ENCODE data around the gene GNAS.

Gene GNAS

DNA sequence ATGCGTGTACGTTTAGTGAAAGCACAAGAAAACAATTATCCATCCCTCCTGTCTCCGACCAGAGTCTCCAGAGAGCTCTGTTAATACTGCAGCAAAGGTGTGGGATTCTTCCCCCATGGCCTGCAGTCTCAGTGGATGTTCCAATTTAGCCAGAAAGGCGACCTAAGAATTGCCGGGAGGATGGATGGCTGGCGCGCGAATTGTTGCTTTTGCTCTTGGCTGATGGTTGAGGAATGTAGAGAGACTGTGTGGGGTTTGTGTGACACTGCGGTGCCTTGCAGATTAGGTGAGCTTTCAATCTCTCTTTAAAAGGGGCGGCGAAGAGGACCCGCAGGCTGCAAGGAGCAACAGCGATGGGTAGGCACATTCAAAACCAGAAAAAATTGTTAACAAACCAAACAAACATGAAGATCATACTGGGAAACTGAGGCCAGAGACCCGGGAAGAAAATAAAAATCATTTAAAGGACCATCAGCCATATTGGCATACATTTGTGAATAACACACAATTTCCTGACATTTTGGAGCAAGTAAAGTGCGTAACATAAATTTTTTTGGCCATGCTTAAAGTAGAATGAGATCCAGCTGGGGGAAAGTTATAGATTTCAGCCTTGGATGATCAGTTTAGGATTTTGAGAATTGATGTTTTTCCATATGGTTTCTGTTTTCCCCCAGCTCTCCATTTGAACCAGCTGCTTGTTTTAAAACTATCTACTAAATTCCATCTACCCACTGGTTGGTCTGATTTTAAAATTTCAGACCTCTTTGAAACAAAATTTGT, 46.3 kb downstream of the GNAS start:
- TF ChIP-seq, protein P1, sequence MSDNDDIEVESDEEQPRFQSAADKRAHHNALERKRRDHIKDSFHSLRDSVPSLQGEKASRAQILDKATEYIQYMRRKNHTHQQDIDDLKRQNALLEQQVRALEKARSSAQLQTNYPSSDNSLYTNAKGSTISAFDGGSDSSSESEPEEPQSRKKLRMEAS (IDR thresholded peaks at IDR 0.05; ENCODE audit: low read depth, low read length) = no peak
- no peak for TF ChIP-seq MYC (IDR thresholded peaks at IDR 0.05; ENCODE audit: low read depth, low read length)
- TF ChIP-seq POLR2A (IDR thresholded peaks at IDR 0.05; ENCODE audit: extremely low read depth, insufficient read length) = no peak
- TF ChIP-seq, protein P2, sequence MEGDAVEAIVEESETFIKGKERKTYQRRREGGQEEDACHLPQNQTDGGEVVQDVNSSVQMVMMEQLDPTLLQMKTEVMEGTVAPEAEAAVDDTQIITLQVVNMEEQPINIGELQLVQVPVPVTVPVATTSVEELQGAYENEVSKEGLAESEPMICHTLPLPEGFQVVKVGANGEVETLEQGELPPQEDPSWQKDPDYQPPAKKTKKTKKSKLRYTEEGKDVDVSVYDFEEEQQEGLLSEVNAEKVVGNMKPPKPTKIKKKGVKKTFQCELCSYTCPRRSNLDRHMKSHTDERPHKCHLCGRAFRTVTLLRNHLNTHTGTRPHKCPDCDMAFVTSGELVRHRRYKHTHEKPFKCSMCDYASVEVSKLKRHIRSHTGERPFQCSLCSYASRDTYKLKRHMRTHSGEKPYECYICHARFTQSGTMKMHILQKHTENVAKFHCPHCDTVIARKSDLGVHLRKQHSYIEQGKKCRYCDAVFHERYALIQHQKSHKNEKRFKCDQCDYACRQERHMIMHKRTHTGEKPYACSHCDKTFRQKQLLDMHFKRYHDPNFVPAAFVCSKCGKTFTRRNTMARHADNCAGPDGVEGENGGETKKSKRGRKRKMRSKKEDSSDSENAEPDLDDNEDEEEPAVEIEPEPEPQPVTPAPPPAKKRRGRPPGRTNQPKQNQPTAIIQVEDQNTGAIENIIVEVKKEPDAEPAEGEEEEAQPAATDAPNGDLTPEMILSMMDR (IDR thresholded peaks at IDR 0.05; ENCODE audit: low read depth, low read length) = no peak
- H3K4me3 ChIP-seq (ENCODE audit: low read depth, low read length) = no peak overlapping the region
- no peak for DNase-seq (ENCODE audit: low read depth)

DNA sequence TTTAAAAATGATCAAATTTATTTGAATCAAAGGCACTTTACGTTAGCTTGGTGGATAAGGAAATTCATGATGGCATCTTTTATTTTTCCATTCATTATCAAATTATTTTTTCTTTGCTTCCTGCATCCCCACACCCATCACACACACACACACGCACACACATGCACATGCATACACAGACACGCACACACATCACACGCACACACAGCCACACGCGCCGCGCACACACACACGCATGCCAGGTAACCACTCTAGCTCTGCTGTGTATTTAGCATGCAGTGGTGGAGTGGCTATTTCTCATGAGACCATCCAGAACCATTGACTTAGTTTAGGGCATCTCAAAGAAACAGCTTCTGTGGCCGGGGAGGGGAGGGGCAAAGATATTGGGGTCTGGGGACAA, 47.0 kb downstream of the GNAS start:
- H3K4me3 ChIP-seq (ENCODE audit: low read depth, low read length) = no peak overlapping the region
- TF ChIP-seq, protein P1 (IDR thresholded peaks at IDR 0.05; ENCODE audit: low read depth, low read length) = no peak
- TF ChIP-seq POLR2A (IDR thresholded peaks at IDR 0.05; ENCODE audit: extremely low read depth, insufficient read length) (no peak), MYC (IDR thresholded peaks at IDR 0.05; ENCODE audit: low read depth, low read length) (no peak)
- TF ChIP-seq, protein P2 (IDR thresholded peaks at IDR 0.05; ENCODE audit: low read depth, low read length) = no peak

DNA sequence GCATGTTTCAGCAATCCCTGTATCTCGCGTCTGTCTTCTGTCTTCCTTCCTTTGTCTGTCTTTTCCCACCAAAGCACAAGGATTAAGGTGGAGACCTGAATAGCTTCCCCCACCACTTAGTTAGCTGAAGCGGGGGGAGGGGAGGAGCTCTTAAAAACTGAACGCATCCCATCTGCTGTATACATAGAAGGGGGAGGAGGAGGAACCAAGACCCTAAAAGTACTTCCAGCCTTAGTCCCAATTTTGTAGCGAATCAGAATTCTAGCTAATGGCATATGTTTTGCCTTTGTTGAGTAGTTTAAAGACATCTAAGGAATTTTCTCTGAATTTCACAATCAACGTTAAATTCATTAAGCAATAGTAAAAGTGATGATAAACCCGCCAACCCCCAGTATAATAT, 47.9 kb downstream of the GNAS start:
- TF ChIP-seq, protein P1 (IDR thresholded peaks at IDR 0.05; ENCODE audit: low read depth, low read length) = no peak
- TF ChIP-seq, protein P2 (IDR thresholded peaks at IDR 0.05; ENCODE audit: low read depth, low read length) = no peak
- no peak for TF ChIP-seq POLR2A (IDR thresholded peaks at IDR 0.05; ENCODE audit: extremely low read depth, insufficient read length)
- TF ChIP-seq MYC (IDR thresholded peaks at IDR 0.05; ENCODE audit: low read depth, low read length) = no peak
- no peak for DNase-seq (ENCODE audit: low read depth)
- no peak overlapping the region for H3K4me3 ChIP-seq (ENCODE audit: low read depth, low read length)

More for the DNA sequence above, 47.0 kb downstream of the GNAS start:
- no peak for DNase-seq (ENCODE audit: low read depth)

DNA sequence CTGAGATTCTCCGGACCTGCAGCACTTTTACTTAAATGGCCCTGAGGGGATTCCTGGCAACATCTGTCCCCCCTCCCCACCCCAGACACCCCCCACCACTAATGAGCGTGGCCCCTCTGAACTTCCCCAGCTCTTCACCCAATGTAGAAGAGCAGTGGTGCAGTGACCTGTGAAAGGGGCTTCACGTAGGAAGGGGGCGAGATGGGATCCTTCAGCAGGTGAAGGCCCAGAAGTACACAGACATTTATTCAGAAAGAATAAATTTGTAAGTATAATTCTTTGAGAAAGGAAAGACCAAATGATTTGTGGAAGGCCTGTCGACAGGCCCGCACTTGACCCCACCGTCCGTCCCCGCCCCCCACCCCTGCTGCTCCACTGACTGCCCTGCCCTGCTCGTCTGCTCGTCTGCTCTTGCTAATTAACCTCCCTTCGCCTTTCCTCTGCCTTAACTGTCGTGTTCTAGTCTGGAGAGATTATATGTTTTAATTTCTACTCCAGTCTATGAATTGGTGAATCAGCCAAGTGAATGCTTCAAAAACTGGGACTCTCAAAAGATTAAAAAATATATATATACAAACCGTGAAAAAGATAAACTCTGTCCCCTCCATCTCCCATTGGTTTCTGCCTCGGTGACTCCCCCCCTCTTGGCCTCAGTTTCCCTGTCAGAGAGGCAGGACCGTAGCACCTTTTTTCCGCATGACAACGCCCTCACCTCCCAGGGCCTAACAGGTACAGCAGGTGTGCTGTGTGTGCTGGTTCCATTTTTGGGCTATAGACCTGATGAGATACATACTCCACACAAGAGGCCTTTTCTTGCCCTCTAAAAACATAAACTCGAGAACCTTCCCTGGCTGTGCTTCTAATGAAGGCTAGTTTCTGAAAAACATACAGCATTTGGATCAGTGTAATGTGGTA, 49.2 kb downstream of the GNAS start:
- no peak overlapping the region for H3K4me3 ChIP-seq (ENCODE audit: low read depth, low read length)
- DNase-seq (ENCODE audit: low read depth) = no peak
- TF ChIP-seq POLR2A (IDR thresholded peaks at IDR 0.05; ENCODE audit: extremely low read depth, insufficient read length) = no peak
- no peak for TF ChIP-seq MYC (IDR thresholded peaks at IDR 0.05; ENCODE audit: low read depth, low read length)
- TF ChIP-seq, protein P2 (IDR thresholded peaks at IDR 0.05; ENCODE audit: low read depth, low read length) = no peak
- TF ChIP-seq, protein P1 (IDR thresholded peaks at IDR 0.05; ENCODE audit: low read depth, low read length) = no peak

DNA sequence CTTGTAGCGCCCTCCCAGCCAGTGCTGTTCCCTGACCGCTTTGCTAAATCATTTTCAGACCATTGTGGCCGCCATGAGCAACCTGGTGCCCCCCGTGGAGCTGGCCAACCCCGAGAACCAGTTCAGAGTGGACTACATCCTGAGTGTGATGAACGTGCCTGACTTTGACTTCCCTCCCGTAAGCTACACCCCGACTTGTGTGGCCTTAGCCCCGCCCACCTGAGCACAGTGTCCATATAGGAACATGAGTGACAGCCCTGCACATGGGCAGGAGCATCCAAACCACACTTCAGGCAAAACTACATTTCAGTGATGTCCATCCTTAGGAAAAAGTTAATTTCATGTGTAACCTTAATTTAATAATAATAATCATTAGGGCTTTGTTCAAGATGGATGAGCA, 51.1 kb downstream of the GNAS start:
- no peak overlapping the region for H3K4me3 ChIP-seq (ENCODE audit: low read depth, low read length)
- no peak for DNase-seq (ENCODE audit: low read depth)
- no peak for TF ChIP-seq MYC (IDR thresholded peaks at IDR 0.05; ENCODE audit: low read depth, low read length)
- TF ChIP-seq, protein P1 (IDR thresholded peaks at IDR 0.05; ENCODE audit: low read depth, low read length) = no peak
- TF ChIP-seq, protein P2 (IDR thresholded peaks at IDR 0.05; ENCODE audit: low read depth, low read length) = no peak
- no peak for TF ChIP-seq POLR2A (IDR thresholded peaks at IDR 0.05; ENCODE audit: extremely low read depth, insufficient read length)
